ENCODE measurements around the gene DISC1.

- TF ChIP-seq GLIS3 (CRISPR knock-in tag; IDR thresholded peaks at IDR 0.05) (no peak), ZFP30 (CRISPR knock-in tag; IDR thresholded peaks at IDR 0.05) (no peak), TSHZ2 (CRISPR knock-in tag; IDR thresholded peaks at IDR 0.05) (no peak), ZNF565 (CRISPR knock-in tag; conservative IDR thresholded peaks at IDR 0.05; ENCODE audit: low read depth) (no peak), PATZ1 (CRISPR knock-in tag; IDR thresholded peaks at IDR 0.05; ENCODE audit: borderline replicate concordance) (no peak), CSDC2 (CRISPR knock-in tag; IDR thresholded peaks at IDR 0.05) (no peak), ISL1 (CRISPR knock-in tag; IDR thresholded peaks at IDR 0.05) (no peak), CREB5 (CRISPR knock-in tag; IDR thresholded peaks at IDR 0.05; ENCODE audit: low read depth) (no peak), OSR1 (CRISPR knock-in tag; IDR thresholded peaks at IDR 0.05) (no peak), POU6F1 (CRISPR knock-in tag; IDR thresholded peaks at IDR 0.05; ENCODE audit: borderline replicate concordance, low read depth) (no peak), SNAI2 (CRISPR knock-in tag; IDR thresholded peaks at IDR 0.05) (no peak), ZNF8 (CRISPR knock-in tag; IDR thresholded peaks at IDR 0.05) (no peak), BACH2 (CRISPR knock-in tag; IDR thresholded peaks at IDR 0.05; ENCODE audit: borderline replicate concordance) (no peak), RARB (CRISPR knock-in tag; IDR thresholded peaks at IDR 0.05) (no peak)
Measured at GRCh38 chr1:231748760-231749415, 122.3 kb downstream of the DISC1 start.
